CD4-positive, alpha-beta T cell treated with Interleukin-17A for 4 hours (primary cell): ENCODE results near the gene KRTAP10-11.
"Not testable (repeated sequence)": the region's sequence is repeated elsewhere in the genome, so short reads cannot be mapped to it uniquely, and the experiment has no call there.

Experiments used
- DNase-seq: peaks from one replicate; pipeline ENCODE4 v3.0.0-alpha.2; 2020; ENCODE audit warnings: mixed read lengths

KRTAP10-11 gene

GRCh38 chr21:44615911-44616590 lies 30.2 kb upstream of the KRTAP10-11 start:
- DNase-seq = no peak

- no peak for DNase-seq
These were observed 29.7 kb upstream of the KRTAP10-11 start for GRCh38 chr21:44616591-44616926.

GRCh38 chr21:44617071-44617501 lies 29.1 kb upstream of the KRTAP10-11 start:
- no peak for DNase-seq

- peak; percentile 22 for DNase-seq
These were observed 27.7 kb upstream of the KRTAP10-11 start for GRCh38 chr21:44618504-44618903.

GRCh38 chr21:44618909-44619308 lies 27.3 kb upstream of the KRTAP10-11 start:
- DNase-seq = peak; percentile 77

- no peak for DNase-seq
These were observed 26.3 kb upstream of the KRTAP10-11 start for GRCh38 chr21:44619886-44620285.

- no peak for DNase-seq
These were observed 22.6 kb upstream of the KRTAP10-11 start for GRCh38 chr21:44623575-44623974.

GRCh38 chr21:44625756-44626155 lies 20.5 kb upstream of the KRTAP10-11 start:
- no peak for DNase-seq

GRCh38 chr21:44626262-44626661 lies 20.0 kb upstream of the KRTAP10-11 start:
- no peak for DNase-seq

GRCh38 chr21:44626673-44627143 lies 19.5 kb upstream of the KRTAP10-11 start, which contains the start of gene KRTAP10-9:
KRTAP10-9 (plus strand) TSS chr21:44627093; CDS start chr21:44627172, 79 bp downstream.
- no peak for DNase-seq

- not testable (repeated sequence) for DNase-seq
These were observed 18.9 kb upstream of the KRTAP10-11 start for GRCh38 chr21:44627181-44627822.

GRCh38 chr21:44627831-44628233 lies 18.4 kb upstream of the KRTAP10-11 start:
- DNase-seq = not testable (repeated sequence)

GRCh38 chr21:44628707-44629391 lies 17.4 kb upstream of the KRTAP10-11 start:
- DNase-seq = no peak

- DNase-seq = peak; percentile 18
These were observed 15.8 kb upstream of the KRTAP10-11 start for GRCh38 chr21:44630440-44630839.

GRCh38 chr21:44632067-44632466 lies 14.1 kb upstream of the KRTAP10-11 start:
- no peak for DNase-seq

- DNase-seq = no peak
These were observed 9.8 kb upstream of the KRTAP10-11 start for GRCh38 chr21:44636209-44637017.

- DNase-seq = no peak
These were observed 9.0 kb upstream of the KRTAP10-11 start, which contains the start of gene KRTAP10-10 for GRCh38 chr21:44637018-44637850. KRTAP10-10 (plus strand) TSS chr21:44637356; CDS start chr21:44637418, 62 bp downstream.

- DNase-seq = not testable (repeated sequence)
These were observed 8.3 kb upstream of the KRTAP10-11 start for GRCh38 chr21:44637851-44638348.

GRCh38 chr21:44638506-44639330 lies 7.5 kb upstream of the KRTAP10-11 start:
- DNase-seq = not testable (repeated sequence)

GRCh38 chr21:44639331-44639655 lies 6.9 kb upstream of the KRTAP10-11 start:
- no peak for DNase-seq

GRCh38 chr21:44640761-44641160 lies 5.5 kb upstream of the KRTAP10-11 start:
- DNase-seq = no peak
